T1000 (cell line): ENCODE results near the gene DDN.

Experiments used
- DNase-seq: peaks from one replicate; lab custom pipeline; 2025; ENCODE audit warnings: mixed read lengths; lab: John Stamatoyannopoulos, UW

Gene DDN

DNA sequence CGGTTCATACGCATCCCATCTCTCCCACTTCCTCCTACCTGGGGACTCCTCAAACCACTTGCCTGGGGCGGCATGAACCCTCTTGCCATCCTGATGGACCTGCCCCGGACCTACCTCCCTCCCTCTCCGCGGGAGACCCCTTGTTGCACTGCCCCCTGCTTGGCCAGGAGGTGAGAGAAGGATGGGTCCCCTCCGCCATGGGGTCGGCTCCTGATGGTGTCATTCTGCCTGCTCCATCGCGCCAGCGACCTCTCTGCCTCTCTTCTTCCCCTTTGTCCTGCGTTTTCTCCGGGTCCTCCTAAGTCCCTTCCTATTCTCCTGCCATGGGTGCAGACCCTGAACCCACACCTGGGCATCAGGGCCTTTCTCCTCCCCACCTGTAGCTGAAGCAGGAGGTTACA lies 17.4 kb downstream of the DDN start:
- DNase-seq = no peak

DNA sequence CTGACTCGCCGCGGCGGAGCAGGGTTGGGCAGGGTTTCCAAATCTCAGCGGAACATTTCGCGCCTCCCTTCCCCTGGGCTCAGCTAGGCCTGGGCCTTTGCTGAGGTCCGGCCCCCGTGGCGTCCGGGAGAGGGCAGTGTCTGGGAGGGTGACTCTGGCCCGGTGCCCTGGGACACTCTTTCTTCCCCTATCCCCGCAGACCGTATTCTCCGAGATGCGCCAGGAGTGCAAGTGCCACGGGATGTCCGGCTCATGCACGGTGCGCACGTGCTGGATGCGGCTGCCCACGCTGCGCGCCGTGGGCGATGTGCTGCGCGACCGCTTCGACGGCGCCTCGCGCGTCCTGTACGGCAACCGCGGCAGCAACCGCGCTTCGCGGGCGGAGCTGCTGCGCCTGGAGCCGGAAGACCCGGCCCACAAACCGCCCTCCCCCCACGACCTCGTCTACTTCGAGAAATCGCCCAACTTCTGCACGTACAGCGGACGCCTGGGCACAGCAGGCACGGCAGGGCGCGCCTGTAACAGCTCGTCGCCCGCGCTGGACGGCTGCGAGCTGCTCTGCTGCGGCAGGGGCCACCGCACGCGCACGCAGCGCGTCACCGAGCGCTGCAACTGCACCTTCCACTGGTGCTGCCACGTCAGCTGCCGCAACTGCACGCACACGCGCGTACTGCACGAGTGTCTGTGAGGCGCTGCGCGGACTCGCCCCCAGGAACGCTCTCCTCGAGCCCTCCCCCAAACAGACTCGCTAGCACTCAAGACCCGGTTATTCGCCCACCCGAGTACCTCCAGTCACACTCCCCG lies 18.0 kb downstream of the DDN start:
- no peak for DNase-seq

DNA sequence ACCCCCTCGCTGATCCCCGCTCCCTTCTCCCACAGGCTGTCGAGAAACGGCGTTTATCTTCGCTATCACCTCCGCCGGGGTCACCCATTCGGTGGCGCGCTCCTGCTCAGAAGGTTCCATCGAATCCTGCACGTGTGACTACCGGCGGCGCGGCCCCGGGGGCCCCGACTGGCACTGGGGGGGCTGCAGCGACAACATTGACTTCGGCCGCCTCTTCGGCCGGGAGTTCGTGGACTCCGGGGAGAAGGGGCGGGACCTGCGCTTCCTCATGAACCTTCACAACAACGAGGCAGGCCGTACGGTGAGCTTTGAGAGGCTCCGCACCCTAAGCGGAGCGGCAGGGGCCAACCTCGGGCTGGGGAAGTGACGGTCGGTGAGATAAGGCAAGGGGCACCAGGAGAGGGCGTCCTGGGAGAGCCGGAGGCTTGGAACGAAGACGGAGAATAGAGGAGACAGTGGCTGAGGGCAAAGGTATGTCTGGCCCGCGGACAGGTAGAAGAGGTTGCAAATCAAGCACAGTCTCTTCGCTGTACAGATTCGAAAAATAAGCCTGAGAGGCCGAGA lies 18.7 kb downstream of the DDN start:
- DNase-seq = no peak

DNA sequence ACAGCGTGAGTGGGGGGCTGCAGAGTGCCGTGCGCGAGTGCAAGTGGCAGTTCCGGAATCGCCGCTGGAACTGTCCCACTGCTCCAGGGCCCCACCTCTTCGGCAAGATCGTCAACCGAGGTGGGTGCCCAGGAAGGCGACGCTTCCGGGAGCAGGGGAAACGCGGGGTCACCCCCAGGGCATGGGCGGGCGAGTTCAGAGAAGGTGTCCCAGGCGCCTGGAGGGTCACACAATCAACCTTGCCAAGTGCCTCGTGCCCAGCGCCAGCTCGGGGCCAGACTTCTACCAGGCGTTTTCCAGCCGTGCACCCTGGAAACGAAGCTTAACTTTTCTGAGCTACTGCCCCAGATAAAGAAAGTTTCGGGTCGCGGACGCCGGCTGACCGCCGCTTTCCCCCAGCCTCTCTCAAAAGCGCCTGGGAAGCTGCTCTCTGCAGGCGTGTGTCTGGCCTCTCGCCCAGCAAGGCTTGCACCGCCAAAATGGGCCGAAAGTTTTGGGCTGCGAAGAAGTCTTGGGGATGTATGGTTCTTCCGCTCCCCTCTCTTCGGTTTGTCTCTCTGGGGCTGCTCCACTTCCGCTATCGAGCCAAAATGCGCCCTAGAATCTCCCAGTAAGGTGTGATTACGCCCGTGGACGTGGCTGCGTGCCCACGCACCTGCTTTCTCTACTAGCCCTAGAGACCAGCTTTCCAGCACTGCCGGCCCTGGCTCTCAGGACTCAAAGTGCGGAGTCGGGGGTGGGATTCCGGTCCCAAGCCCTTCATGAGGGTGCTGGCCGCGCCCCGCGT lies 19.4 kb downstream of the DDN start:
- DNase-seq = no peak

DNA sequence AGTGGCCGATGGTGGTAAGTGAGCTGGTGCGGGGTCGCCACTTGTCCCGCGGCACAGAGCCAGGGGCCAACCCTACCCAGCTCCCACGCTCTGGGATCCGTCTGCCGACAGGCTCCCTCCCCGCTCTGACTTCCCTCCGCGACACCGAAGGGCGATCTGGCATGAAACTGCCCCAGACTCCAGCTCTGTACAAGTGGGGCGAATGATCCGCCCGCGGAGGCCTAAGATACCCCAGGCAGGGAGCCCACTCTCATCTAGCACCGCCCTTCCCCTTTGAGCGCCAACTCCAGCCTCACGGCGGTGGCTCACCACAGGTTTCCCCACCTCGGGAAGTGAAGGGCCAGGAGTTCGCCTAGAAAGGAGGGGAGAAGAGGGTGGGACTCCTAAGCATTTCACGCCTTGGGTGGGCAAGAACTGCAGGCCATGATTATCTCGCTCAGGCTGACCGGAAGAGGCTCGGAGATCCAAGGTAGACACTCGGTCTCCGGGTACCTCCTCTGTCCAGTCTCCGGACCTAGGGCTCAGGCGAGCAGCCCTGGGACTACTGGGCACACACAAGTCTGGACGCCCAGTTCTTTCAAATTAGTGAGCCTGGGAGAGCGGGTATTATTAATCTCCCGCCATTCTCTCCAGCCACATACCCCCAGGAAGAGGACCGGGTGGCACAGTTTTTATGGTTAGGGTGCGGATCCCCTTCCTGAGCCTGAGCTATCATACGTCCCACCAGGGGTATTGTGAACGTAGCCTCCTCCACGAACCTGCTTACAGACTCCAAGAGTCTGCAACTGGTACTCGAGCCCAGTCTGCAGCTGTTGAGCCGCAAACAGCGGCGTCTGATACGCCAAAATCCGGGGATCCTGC lies 20.2 kb downstream of the DDN start:
- DNase-seq = no peak

DNA sequence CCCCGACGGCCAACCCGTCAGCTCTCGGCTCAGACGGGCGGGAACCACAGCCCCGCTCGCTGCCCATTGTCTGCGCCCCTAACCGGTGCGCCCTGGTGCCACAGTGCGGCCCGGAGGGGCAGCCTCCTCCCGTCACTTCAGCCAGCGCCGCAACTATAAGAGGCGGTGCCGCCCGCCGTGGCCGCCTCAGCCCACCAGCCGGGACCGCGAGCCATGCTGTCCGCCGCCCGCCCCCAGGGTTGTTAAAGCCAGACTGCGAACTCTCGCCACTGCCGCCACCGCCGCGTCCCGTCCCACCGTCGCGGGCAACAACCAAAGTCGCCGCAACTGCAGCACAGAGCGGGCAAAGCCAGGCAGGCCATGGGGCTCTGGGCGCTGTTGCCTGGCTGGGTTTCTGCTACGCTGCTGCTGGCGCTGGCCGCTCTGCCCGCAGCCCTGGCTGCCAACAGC lies 20.9 kb downstream of the DDN start, which contains the start of gene WNT1:
Gene WNT1 (plus strand): TSS at position 32 of the 450 bp plus-strand sequence. CDS start 329 bp downstream, at position 361.
- no peak for DNase-seq

DNA sequence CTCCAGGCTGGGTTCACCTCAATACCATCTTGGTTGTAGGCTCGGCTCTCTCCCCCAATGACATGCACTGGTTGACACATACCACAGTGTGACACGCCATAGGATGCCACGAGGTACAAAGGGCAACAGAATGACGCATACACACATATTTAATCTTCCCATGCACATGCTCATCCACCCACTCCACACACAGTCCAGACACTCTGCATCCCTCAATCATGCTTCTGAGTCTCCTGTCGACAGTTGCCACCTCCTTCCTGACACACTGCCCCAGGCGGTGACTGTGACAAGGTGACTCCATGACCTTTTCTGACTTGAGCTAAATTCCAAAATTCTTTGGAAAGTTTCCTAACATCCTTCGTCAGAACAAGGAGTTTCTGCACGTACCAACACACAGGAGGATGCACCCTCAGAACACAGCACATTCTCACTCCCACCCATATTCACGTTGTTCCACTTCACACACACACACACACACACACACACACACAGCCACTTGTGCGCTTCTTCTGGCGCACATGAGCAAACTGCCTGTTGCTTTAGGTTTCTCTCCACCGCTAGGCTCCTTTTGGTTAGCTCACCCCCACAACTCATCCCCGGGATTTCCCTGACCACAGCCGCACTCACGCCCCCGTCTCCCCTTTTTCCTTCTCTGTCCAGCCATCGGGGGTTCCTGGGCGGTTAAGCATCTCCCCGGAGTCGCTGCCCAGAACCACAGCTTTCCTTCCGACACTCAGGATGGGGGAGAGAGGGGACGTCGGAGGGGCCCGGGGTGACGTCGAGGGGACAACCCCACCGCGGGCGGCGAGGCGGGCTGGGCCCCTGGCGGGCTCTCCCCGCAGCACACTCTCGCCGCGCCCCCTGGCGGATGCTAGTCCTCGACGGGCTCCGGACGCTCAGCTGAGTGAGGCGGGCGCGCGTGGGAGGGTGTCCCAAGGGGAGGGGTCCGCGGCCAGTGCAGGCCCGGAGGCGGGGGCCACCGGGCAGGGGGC lies 21.6 kb downstream of the DDN start:
- no peak for DNase-seq

DNA sequence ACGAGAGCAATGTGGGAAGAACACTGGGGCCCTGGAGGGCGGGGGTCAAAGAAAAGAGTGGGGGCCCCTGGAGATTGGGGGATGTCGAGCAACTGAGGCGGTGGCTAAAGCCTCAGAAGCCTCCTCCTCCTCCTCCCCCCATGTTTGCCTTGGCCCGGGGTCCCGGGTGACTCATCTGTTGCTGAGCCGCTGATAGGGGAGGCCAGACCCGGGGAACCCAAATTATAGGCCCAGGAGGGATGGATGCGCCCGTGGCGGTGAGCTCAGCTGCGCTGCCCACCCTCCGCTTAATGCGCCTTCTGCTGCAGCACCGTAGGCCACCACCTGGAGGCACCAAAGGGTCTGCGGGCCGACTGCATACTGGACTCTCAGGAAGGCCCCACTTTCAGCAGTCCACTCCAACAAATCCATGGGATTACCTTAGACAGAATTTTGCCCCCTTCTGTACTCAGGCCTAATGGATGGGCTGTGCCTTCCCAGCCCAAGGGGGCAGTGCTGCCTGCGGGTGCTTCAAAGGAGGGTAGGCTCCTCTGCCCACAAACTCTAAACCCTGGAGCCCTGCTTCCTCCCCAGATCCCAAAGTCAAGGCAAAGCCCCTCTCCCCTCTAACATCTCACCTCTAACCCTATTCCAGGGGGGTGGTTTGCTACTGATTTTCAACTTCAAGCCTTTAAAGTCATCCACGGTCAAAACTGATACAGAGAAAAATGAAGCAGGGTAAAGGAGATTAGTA lies 25.1 kb downstream of the DDN start:
- DNase-seq = no peak

DNA sequence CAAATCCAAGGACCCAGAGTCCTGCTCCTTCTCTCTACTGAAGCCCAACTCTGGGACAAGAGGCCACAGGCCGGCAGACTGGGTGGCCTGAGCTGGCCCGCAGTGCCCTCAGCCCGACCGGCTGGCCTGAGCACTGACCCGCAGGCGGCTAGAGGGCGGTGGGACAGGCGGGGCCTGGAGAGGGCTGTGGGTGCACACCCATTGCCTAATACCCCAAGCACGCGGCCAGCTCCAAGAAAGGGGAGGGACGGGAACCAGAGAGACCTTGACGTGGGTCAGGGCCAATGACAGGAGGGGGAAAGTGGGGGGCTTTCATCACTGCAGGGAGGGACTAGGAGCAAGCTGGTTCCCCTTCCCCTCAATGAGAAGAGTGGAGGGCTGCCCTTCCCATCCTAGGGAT lies 25.6 kb downstream of the DDN start:
- DNase-seq = no peak

DNA sequence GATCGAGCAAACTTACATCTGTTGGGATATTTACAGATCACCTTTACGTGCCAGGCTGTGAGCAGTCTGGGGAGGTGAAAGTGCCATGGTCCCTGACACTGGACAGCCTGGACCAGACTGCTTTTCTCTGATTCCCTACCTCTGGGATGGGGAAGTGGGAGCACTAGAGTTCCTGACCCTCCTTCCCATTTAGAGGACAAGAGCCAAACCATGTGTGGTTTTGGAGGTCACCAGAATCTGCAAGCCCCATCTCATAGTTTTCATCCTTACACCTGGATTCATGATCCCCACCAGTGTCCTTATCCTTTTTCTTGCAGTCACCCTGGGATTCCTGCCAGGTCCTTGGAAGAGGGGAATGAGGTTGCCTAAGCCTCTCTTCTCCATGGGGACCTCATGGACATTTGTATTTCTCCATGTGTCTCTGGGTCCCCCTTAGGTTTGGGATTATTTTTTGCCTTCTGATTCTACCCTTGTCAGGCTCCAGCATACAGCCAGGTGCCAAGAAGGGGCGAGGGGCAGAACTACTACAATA lies 26.2 kb downstream of the DDN start:
- no peak for DNase-seq

DNA sequence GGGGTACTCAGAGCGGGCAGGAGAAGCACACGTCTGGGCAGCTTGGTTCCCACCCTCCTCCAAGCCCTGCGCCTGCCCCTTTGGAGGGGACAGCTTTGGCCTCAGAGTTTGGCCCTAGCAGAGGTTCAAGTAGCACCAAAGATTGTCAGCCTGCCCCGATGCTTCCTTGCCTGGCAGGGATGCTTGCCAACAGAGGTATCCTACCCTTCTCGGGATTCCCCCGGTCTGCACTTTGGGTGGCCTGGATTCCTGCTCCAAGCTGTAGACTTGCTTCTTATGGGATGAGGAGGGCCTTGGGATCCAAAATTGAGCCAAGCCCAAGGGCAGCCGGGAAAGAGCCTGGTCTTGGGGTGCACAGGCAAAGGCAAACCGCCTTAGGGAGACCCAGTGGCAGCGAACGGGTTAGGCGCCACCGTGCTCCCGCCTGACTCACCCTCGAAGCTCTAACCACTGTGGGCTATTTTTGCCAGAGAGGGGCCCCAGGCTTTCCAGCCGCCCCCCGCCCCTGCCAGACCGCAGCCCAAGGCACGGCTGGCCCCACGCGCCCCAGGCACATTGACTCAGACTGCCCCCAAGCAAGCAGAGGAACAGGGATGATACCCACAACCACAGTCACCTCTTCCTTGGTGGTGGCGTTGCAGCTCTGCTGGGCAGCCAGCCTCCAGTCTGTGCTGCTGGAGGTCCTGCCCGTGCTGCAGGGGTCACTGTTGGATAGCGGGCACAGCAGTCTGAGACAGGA lies 26.8 kb downstream of the DDN start:
- DNase-seq = peak; percentile 89

DNA sequence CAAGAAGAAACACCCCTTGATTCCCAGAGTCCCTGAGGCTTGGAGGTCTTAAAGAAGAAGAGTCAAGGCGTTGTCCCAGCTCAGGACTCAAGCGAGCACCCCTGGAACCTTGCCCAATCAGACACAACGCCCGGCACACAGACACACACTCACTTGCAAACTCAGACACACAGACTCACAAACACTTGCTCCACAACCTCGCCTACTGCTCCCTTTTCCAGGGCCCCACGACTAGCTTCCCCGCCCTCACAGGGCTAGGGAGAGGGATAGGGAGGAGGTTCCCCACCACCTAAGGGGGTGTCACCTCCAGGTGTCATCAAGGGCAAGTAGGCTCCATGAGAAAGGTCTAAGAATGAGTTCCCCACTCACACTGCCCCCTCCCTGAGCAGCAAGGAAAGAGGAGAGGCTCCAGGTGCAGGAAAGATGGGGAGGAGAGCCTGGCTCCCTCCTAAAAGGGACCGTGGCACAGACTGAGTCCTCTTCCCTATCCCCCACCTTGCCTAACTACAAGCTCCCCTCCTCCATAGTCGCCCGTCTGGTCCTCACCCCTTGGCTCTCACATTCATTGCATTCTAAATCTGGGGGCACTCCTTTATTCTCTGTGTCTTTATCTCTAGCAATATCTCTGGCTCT lies 28.4 kb downstream of the DDN start:
- DNase-seq = no peak

DNA sequence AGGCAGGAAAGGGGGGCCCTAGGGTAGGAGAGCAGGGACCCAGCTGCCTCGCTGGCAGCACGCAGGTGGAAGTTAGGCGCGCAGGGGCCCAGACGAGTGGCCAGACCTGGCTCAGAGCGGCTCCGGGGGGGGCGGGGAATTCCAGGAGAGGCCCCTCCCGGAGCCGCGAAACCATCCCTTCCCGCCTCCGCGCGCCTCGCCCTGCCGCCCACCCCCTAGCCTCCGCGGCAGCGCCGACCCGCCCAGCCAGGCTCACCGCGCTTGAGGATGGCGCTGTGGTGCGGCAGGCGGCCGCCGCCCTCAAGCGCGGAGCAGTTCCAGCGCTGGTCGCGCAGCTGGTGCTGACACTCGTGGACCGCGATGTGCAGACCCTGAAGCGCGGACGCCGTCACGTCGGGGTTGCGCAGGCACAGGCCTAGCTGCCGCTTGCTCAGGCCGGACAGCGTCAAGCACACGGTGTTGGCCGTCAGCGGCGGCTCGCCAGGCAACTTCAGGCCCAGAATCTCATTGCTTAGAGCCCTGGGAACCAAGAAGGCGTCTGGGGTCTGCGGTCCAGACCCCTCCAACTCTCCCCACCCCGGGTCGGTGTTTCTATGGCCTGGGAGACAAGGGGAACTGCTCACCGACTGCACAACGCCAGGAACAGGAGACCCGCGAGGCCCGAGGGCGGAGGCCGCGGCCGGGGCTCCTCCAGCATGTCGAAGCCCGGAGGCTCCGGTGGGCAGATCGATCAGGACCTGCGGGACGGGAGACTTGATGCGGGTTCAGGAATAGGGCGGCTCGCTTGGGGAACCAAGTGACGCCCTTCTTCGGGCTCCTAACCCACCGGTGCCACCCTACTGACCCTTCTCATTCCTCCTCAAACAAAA lies 29.1 kb downstream of the DDN start:
- no peak for DNase-seq

DNA sequence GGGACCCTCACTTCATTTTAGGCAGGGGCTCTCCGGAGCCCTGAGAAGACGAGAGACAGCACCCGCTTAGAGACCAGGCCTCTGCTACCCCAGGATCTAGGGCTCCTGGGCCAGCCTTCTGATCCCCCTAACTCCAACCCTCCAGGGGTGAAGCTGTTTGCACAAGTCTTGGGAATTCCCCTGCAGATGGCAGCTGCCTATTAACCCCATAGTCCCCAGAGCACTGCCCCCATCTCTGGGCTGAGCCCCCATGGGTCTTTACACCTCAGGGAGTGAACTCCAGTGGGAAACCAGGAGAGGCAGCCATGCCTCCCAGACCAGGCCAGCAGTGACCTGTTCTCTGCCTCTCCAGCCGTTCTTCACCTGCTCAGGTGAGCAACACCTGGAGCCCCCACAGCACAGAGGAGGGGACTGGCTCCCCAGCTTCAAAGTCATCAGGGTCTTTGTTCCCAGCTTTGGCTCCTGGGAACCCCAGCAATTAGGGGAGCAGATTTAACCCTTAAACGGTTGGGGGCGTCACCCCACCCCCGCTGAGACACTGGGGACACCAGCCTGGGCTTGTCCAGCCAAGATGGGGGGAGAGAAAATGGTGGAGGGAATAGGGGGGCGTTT lies 29.9 kb downstream of the DDN start:
- no peak for DNase-seq

DNA sequence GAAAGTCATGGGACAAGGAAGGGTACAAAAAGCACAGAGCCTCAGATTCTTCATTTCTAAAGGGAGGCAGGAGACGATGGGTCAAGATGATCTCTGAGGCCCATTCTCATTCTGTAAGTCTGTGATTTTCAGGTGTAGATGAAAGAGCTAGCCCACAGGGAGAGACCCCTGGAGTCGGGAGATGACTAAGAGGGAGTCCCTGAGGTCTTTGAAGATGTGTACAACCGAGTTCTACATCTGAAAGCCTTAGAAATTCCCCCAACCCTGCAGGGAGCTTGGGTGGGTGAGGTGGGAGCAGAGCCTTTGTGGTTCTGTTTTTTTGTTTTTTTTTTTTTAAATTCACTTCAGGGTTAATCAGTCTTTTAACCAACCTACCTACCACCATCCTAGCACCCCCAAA lies 30.7 kb downstream of the DDN start:
- DNase-seq = no peak

DNA sequence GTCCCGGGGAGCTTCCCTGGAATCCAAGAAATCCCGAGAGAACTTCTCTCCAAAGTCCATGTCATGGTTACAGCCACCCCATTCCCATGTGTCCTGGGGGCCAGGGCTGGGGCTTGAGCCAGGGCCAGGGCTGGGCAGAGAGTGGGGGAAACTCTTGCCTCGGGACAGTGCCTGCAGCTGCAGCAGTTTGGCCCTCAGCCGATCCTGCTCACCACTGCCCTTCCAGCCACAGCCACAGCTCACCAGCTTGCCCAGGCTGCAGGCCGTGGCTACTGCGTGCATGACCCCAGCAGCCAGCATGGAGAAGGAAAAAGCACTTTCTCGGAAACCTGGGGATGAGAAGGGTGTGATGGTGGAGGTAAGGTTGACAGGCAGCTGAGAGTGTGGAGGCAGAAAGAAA lies 31.2 kb downstream of the DDN start:
- DNase-seq = no peak
